H1 (cell line): ENCODE results near the gene MIPEP. TPM values are rescaled to one million over a fixed set of nuclear protein-coding genes. Genes with fewer than 3 reads are reported as not detected.

Experiments
- CTCF ChIA-PET: fragments of 300-600 bp; sonication (Branson Sonifier 250); formaldehyde crosslinking; loops from one replicate; lab custom pipeline; 2021; ENCODE audit not compliant: partially characterized antibody; lab: Charles Lee
- POLR2A ChIA-PET: fragments of 300-600 bp; sonication (Branson Sonifier 250); formaldehyde crosslinking; loops from one replicate; lab custom pipeline; 2021; ENCODE audit warnings: inconsistent platforms; ENCODE audit not compliant: partially characterized antibody; lab: Charles Lee
- DNase-seq, 2 experiments: peaks; one replicate each; pipeline versions ENCODE4 v3.0.0 to v3.0.0-alpha.2; 2010 to 2022; ENCODE audit warnings: low spot score in 2 of 2, low read depth in 1 of 2, mixed read lengths in 1 of 2
- FAIRE-seq: peaks from 2 replicates; lab custom pipeline; 2011; peaks lifted over from hg19 to GRCh38; lab: Jason Lieb, UNC
- H2AFZ ChIP-seq: 2 replicates; pipeline ENCODE4 v1.8.1; 2012; ENCODE audit warnings: low read length, inconsistent platforms
- H2AK5ac ChIP-seq: 2 replicates; pipeline ENCODE4 v1.6.1; 2013; ENCODE audit warnings: low read depth, low read length
- H2BK120ac ChIP-seq: replicated peaks from 2 replicates; pipeline ENCODE3; 2013; ENCODE audit warnings: low read depth, low read length, inconsistent platforms
- H2BK12ac ChIP-seq: 2 replicates; pipeline ENCODE4 v1.6.1; 2013; ENCODE audit warnings: low read depth, low read length
- H2BK15ac ChIP-seq: 2 replicates; pipeline ENCODE4 v1.6.1; 2013; ENCODE audit warnings: low read length
- H2BK20ac ChIP-seq: 2 replicates; pipeline ENCODE4 v1.6.1; 2013; ENCODE audit warnings: low read length
- H2BK5ac ChIP-seq: 2 replicates; pipeline ENCODE4 v1.6.1; 2013; ENCODE audit warnings: low read depth, low read length
- H3K14ac ChIP-seq: 2 replicates; pipeline ENCODE4 v1.6.1; 2013; ENCODE audit warnings: inconsistent platforms; ENCODE audit not compliant: insufficient read length
- H3K18ac ChIP-seq: 2 replicates; pipeline ENCODE4 v1.6.1; 2013; ENCODE audit warnings: low read length; ENCODE audit errors: extremely low read depth
- H3K23ac ChIP-seq: 2 replicates; pipeline ENCODE4 v1.6.1; 2013; ENCODE audit warnings: inconsistent platforms; ENCODE audit not compliant: insufficient read length
- H3K23me2 ChIP-seq: 2 replicates; pipeline ENCODE4 v1.6.1; 2013; ENCODE audit warnings: low read depth, low read length
- H3K27ac ChIP-seq: 2 replicates; pipeline ENCODE4 v1.6.1; 2011; ENCODE audit warnings: low read depth, low read length, inconsistent platforms
- H3K27me3 ChIP-seq, 4 experiments: replicated peaks in 1 of 4; 1 replicate in 1 of 4; 2 replicates in 3 of 4; pipeline versions ENCODE4 v1.6.1 to v1.8.1; 2011 to 2013; ENCODE audit warnings: low read length in 3 of 4, mild to moderate bottlenecking in 3 of 4, inconsistent platforms in 2 of 4, mixed read lengths in 2 of 4, moderate library complexity in 1 of 4; ENCODE audit not compliant: control insufficient read depth in 3 of 4, insufficient read depth in 3 of 4; ENCODE audit errors: extremely low read depth in 1 of 4
- H3K36me3 ChIP-seq, 4 experiments: 2 replicates each; pipeline versions ENCODE4 v1.6.1 to v1.8.1; 2011 to 2013; ENCODE audit warnings: mild to moderate bottlenecking in 4 of 4, low read length in 3 of 4, moderate library complexity in 2 of 4, control low read depth in 1 of 4, inconsistent platforms in 1 of 4; ENCODE audit not compliant: insufficient read depth in 4 of 4, control insufficient read depth in 2 of 4
- H3K4ac ChIP-seq: replicated peaks from 2 replicates; pipeline ENCODE3; 2013; ENCODE audit warnings: low read length, low read depth, mixed read lengths, inconsistent platforms; ENCODE audit not compliant: insufficient read length
- H3K4me1 ChIP-seq, 4 experiments: replicated peaks in 1 of 4; 1 replicate in 1 of 4; 2 replicates in 3 of 4; pipeline versions ENCODE4 v1.6.1 to v1.8.1; 2011 to 2013; ENCODE audit warnings: low read length in 3 of 4, inconsistent platforms in 2 of 4, mixed read lengths in 1 of 4; ENCODE audit not compliant: insufficient read depth in 4 of 4, control insufficient read depth in 3 of 4
- H3K4me2 ChIP-seq, 2 experiments: 2 replicates each; pipeline versions ENCODE4 v1.6.1 to v1.8.1; 2011 to 2013; ENCODE audit warnings: low read depth in 2 of 2, low read length in 2 of 2, control low read depth in 1 of 2, inconsistent platforms in 1 of 2, mild to moderate bottlenecking in 1 of 2; ENCODE audit not compliant: insufficient read depth in 1 of 2
- H3K4me3 ChIP-seq, 4 experiments: fragments of 200-600, 300-600 bp in 1 of 4; sonication (generic), shearing (Covaris generic), sonication (Bioruptor Twin) in 1 of 4; 2 replicates each; pipeline versions ENCODE4 v1.5.1 to v1.8.1; 2011 to 2016; ENCODE audit warnings: low read length in 4 of 4, low read depth in 3 of 4, control low read depth in 2 of 4, inconsistent platforms in 2 of 4, mild to moderate bottlenecking in 2 of 4, mixed read lengths in 1 of 4, moderate library complexity in 1 of 4; ENCODE audit not compliant: insufficient read depth in 2 of 4; ENCODE audit errors: extremely low read depth in 1 of 4
- H3K56ac ChIP-seq: replicated peaks from 2 replicates; pipeline ENCODE3; 2013; ENCODE audit warnings: low read depth, mild to moderate bottlenecking, mixed read lengths, low read length, inconsistent platforms; ENCODE audit not compliant: insufficient read length
- H3K79me1 ChIP-seq: 2 replicates; pipeline ENCODE4 v1.6.1; 2013; ENCODE audit warnings: low read depth, low read length, control low read depth
- H3K79me2 ChIP-seq, 2 experiments: 2 replicates each; pipeline versions ENCODE4 v1.6.1 to v1.8.1; 2012 to 2013; ENCODE audit warnings: low read length in 2 of 2, mild to moderate bottlenecking in 2 of 2, inconsistent platforms in 1 of 2; ENCODE audit not compliant: insufficient read depth in 2 of 2, control insufficient read depth in 1 of 2
- H3K9ac ChIP-seq, 4 experiments: replicated peaks in 1 of 4; 1 replicate in 1 of 4; 2 replicates in 3 of 4; pipeline versions ENCODE4 v1.6.1 to v1.8.1; 2011 to 2013; ENCODE audit warnings: low read depth in 3 of 4, low read length in 3 of 4, control low read depth in 2 of 4, mild to moderate bottlenecking in 2 of 4, moderate library complexity in 2 of 4, inconsistent platforms in 1 of 4; ENCODE audit errors: extremely low read depth in 1 of 4
- H3K9me3 ChIP-seq, 2 experiments: 2 replicates each; pipeline versions ENCODE4 v1.6.1 to v1.8.1; 2012 to 2013; ENCODE audit warnings: mild to moderate bottlenecking in 2 of 2, moderate library complexity in 2 of 2, control low read depth in 1 of 2, inconsistent platforms in 1 of 2, low read depth in 1 of 2, low read length in 1 of 2, mixed read lengths in 1 of 2; ENCODE audit not compliant: insufficient read depth in 2 of 2
- H4K20me1 ChIP-seq, 2 experiments: replicated peaks in 1 of 2; 2 replicates each; pipeline versions ENCODE3 to v1.8.1; 2011 to 2013; ENCODE audit warnings: inconsistent platforms in 2 of 2, low read length in 2 of 2, mild to moderate bottlenecking in 1 of 2; ENCODE audit not compliant: insufficient read depth in 2 of 2, control insufficient read depth in 1 of 2
- H4K5ac ChIP-seq: 2 replicates; pipeline ENCODE4 v1.6.1; 2013; ENCODE audit warnings: low read length, low read depth, mixed read lengths, inconsistent platforms; ENCODE audit not compliant: insufficient read length
- H4K8ac ChIP-seq: 2 replicates; pipeline ENCODE4 v1.8.0; 2013; ENCODE audit warnings: mild to moderate bottlenecking, moderate library complexity, low read length, inconsistent platforms; ENCODE audit not compliant: insufficient read depth; ENCODE audit errors: extremely low read depth
- H4K91ac ChIP-seq: replicated peaks from 2 replicates; pipeline ENCODE3; 2013; ENCODE audit warnings: low read length, mixed read lengths, inconsistent platforms; ENCODE audit not compliant: insufficient read length
- JUND ChIP-seq: IDR thresholded peaks from 2 replicates; pipeline ENCODE4 v1.6.1; 2011; ENCODE audit warnings: mild to moderate bottlenecking, improper control_type of control experiment, low read length
- MAFK ChIP-seq: IDR thresholded peaks from 2 replicates; pipeline ENCODE4 v1.6.1; 2012; ENCODE audit warnings: low read depth, mild to moderate bottlenecking, improper control_type of control experiment, low read length
- NANOG ChIP-seq: IDR thresholded peaks from 2 replicates; pipeline ENCODE4 v1.6.1; 2011; ENCODE audit warnings: low read length, low read depth, mild to moderate bottlenecking, inconsistent platforms; ENCODE audit not compliant: insufficient read depth, poor library complexity, severe bottlenecking
- TEAD4 ChIP-seq: IDR thresholded peaks from 2 replicates; pipeline ENCODE4 v1.6.1; 2012; ENCODE audit warnings: low read depth, low read length, inconsistent platforms, mixed read lengths
- WGBS, 2 experiments: shearing (Covaris generic) in 1 of 2; methylation state at CpG; one replicate each; pipeline versions ENCODE4 v1.1.6 to v1.1.7; 2013 to 2015; ENCODE audit warnings: low lambda C conversion rate in 2 of 2, mixed read lengths in 2 of 2, inconsistent platforms in 1 of 2, low coverage in 1 of 2, missing lambda C conversion rate in 1 of 2; ENCODE audit not compliant: insufficient replicate concordance in 2 of 2, insufficient coverage in 1 of 2, insufficient read length in 1 of 2; ENCODE audit errors: extremely low coverage in 1 of 2, missing lambda C conversion rate in 1 of 2; 5-methylcytosine and 5-hydroxymethylcytosine counted together
- polyA plus RNA-seq, 7 experiments: library from polyadenylated mRNA; depleted of rRNA in 3 of 7; stranded (reverse) in 5 of 7; unstranded in 2 of 7; fragments of >200 nt in 5 of 7; fragments of 200-250 nt in 2 of 7; gene quantifications; 1 replicate in 5 of 7; 2 replicates in 1 of 7; 4 replicates in 1 of 7; pipeline versions ENCODE4 v1.2.1 to v1.2.3, GENCODE V29; 2011 to 2013; ENCODE audit warnings: missing spikeins in 2 of 7, mixed read lengths in 2 of 7
- total RNA-seq: library from RNA; stranded (reverse); fragmentation: NEBNext Ultra II Directional; extraction: Animal tissue kit (Norgen Biotek cat#: 25700); gene quantifications from 2 replicates; pipeline ENCODE4 v1.2.1, GENCODE V29; 2021

Gene MIPEP
- total and polyA plus RNA-seq, 2 of the 8 experiments (the other 6 are each of a cell fraction or from before 2014, with no cell fraction given), result 24.0 to 24.2 TPM

DNA sequence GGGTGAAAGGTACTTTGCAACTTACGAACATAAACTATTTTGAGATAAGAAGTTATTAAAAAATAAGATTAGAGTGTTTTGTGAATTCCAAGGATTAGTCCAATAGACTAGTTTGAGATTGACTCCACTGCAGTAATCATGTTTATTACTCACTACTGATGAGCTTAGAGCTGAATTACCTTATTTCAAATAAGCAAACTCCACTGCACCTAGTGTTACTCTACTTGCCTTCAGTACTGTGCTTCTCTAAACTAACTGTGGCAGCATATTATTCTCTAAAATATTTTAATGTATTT, 111.7 kb downstream of the MIPEP start:
- Histone ChIP-seq H3K79me2 (no peaks in the 10 kb centered on the region), H4K8ac (no peak overlapping the region), H3K4me2 (no peak overlapping the region), H2BK12ac (no peak overlapping the region), H3K36me3 (0 out of 8 replicates have a peak, but pooled peaks cover 0 to 3% (median 0%) of the 10 kb centered on the region in 4 experiments), H2AFZ (no peak overlapping the region), H3K4me3 (no peak overlapping the region), H3K4ac (no peak overlapping the region), H2BK120ac (no peak overlapping the region), H3K27me3 (no peaks in the 10 kb centered on the region), H3K23ac (no peak overlapping the region), H4K5ac (no peak overlapping the region), H3K56ac (no peak overlapping the region), H3K9me3 (peaks cover 13 to 17% of the 10 kb centered on the region in 2 experiments), H3K23me2 (no peaks in the 10 kb centered on the region), H4K20me1 (no peaks in the 10 kb centered on the region), H4K91ac (no peak overlapping the region), H3K14ac (no peak overlapping the region), H3K4me1 (no peaks in the 10 kb centered on the region; a peak in 1 of 7 replicates), H2BK20ac (no peak overlapping the region), H3K79me1 (no peaks in the 10 kb centered on the region), H3K9ac (no peak overlapping the region), H2BK5ac (no peak overlapping the region), H2BK15ac (no peak overlapping the region), H3K27ac (no peak overlapping the region), H2AK5ac (no peak overlapping the region), H3K18ac (no peak overlapping the region)
- FAIRE-seq (no peak), DNase-seq (no peak)
- ChIA-PET CTCF (interaction anchor here (0.6 to 1.6 kb wide), 4 partner anchors 10 to 310 kb away, joined by 3 to 7 read pairs (median 4); no protein-coding TSS in a partner anchor), POLR2A (no interaction called here)
- WGBS, 2 experiments, result 91% methylated on average over 1 of the region's 1 CpG; no CpG with 5 or more reads in 1 of the 2 experiments
- TF ChIP-seq TEAD4, result no peak
- no peak for TF ChIP-seq JUND
- TF ChIP-seq NANOG, result no peak
- TF ChIP-seq MAFK, result no peak
